Lower leg skin (tissue), 4 donors: ENCODE results near the gene CD2AP. TPM values are rescaled to one million over a fixed set of nuclear protein-coding genes. Genes with fewer than 3 reads are reported as not detected.

Source experiments
- DNase-seq, 2 donors: peaks; one replicate each; pipeline ENCODE4 v3.0.0-alpha.2; 2019; ENCODE audit warnings: low spot score in 2 of 2
- H3K4me3 ChIP-seq: fragments of 200-600 bp; sonication (generic); 2 replicates; pipeline ENCODE4 v1.5.1; 2017; ENCODE audit warnings: mild to moderate bottlenecking, low read depth; ENCODE audit not compliant: poor library complexity, severe bottlenecking
- POLR2A ChIP-seq, 2 donors: fragments of 450-650 bp; IDR thresholded peaks; one replicate each; pipeline ENCODE4 v1.6.1; 2016 to 2017; ENCODE audit warnings: antibody characterized with exemption in 2 of 2, mild to moderate bottlenecking in 1 of 2, moderate library complexity in 1 of 2
- WGBS, 2 donors: methylation state at CpG; one replicate each; pipeline ENCODE4 v1.1.5; 2018; 5-methylcytosine and 5-hydroxymethylcytosine counted together
- intact Hi-C: fragments of 100-400 bp; cut with DNase I; formaldehyde crosslinking; loops from one replicate; pipeline ENCODE4 v1.15.0; 2023; ENCODE audit warnings: low total_unique reads
- total RNA-seq, 4 donors: library from RNA; depleted of rRNA; stranded (reverse); fragments of >200 nt; gene quantifications; one replicate each; pipeline ENCODE4 v1.1.0, GENCODE V29; 2016
- TF ChIP-seq, protein P1 (sequence below), 3 donors: fragments of 450-650 bp; IDR thresholded peaks; one replicate each; pipeline ENCODE4 v1.5.1; 2016; ENCODE audit warnings: antibody characterized with exemption in 3 of 3, mild to moderate bottlenecking in 3 of 3, moderate library complexity in 2 of 3

Gene CD2AP
- total RNA-seq, 4 donors from 2014 or later: 24.0 to 30.2 (median 26.4) TPM

GRCh38 chr6:47629954-47630353 lies 152.4 kb downstream of the CD2AP start:
- 93 to 96% methylated on average over 4 of the region's 4 CpGs for WGBS, 2 donors
- TF ChIP-seq POLR2A (IDR thresholded peaks at IDR 0.05): no peak
- TF ChIP-seq, protein P1, sequence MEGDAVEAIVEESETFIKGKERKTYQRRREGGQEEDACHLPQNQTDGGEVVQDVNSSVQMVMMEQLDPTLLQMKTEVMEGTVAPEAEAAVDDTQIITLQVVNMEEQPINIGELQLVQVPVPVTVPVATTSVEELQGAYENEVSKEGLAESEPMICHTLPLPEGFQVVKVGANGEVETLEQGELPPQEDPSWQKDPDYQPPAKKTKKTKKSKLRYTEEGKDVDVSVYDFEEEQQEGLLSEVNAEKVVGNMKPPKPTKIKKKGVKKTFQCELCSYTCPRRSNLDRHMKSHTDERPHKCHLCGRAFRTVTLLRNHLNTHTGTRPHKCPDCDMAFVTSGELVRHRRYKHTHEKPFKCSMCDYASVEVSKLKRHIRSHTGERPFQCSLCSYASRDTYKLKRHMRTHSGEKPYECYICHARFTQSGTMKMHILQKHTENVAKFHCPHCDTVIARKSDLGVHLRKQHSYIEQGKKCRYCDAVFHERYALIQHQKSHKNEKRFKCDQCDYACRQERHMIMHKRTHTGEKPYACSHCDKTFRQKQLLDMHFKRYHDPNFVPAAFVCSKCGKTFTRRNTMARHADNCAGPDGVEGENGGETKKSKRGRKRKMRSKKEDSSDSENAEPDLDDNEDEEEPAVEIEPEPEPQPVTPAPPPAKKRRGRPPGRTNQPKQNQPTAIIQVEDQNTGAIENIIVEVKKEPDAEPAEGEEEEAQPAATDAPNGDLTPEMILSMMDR (IDR thresholded peaks at IDR 0.05): no peak
- no peak for DNase-seq
- intact Hi-C loops: loop anchor here (5.0 to 10.0 kb wide), 2 partner anchors 102 to 145 kb away; no protein-coding TSS in a partner anchor
- no peak overlapping the region for H3K4me3 ChIP-seq

GRCh38 chr6:47630587-47630986 lies 153.0 kb downstream of the CD2AP start:
- DNase-seq: no peak
- TF ChIP-seq POLR2A (IDR thresholded peaks at IDR 0.05): no peak
- TF ChIP-seq, protein P1 (IDR thresholded peaks at IDR 0.05): no peak
- no peak overlapping the region for H3K4me3 ChIP-seq
- intact Hi-C loops: loop anchor here (5.0 to 10.0 kb wide), 2 partner anchors 102 to 144 kb away; no protein-coding TSS in a partner anchor
- WGBS, 2 donors: 42 to 60% methylated on average over 3 of the region's 3 CpGs

DNA sequence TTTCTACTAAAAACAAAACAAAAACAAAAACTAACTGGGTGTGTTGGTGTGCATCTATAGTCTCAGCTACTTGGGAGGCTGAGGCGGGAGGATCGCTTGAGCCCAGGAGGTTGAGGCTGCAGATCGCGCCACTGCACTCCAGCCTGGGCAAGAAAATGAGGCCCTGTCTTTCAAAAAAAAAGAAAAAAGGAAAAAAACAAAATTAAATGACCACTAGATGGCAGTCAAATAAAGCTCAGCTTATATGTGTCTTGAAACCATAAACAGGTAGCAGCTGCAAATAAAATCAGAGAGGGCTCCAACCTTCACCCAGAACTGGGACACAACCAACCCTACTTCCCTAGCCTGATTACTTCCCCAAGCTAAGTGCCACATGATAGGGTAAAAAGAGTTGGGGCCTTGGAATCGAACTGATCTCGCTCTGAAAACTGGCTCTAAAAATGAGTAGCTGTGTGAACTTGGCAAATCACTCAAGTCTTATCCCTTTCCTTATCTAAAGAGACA lies 153.7 kb downstream of the CD2AP start:
- no peak for DNase-seq
- intact Hi-C loops: loop anchor here (5.0 to 10.0 kb wide), 2 partner anchors 101 to 143 kb away; no protein-coding TSS in a partner anchor
- H3K4me3 ChIP-seq: no peak overlapping the region
- 49 to 56% methylated on average over 6 of the region's 6 CpGs for WGBS, 2 donors
- TF ChIP-seq, protein P1 (IDR thresholded peaks at IDR 0.05): no peak
- TF ChIP-seq POLR2A (IDR thresholded peaks at IDR 0.05): no peak

GRCh38 chr6:47631797-47632196 lies 154.2 kb downstream of the CD2AP start:
- 48 to 51% methylated on average over 3 of the region's 3 CpGs for WGBS, 2 donors
- H3K4me3 ChIP-seq: no peak overlapping the region
- DNase-seq: no peak
- TF ChIP-seq, protein P1 (IDR thresholded peaks at IDR 0.05): no peak
- TF ChIP-seq POLR2A (IDR thresholded peaks at IDR 0.05): no peak
- intact Hi-C loops: loop anchor here (5.0 to 10.0 kb wide), 2 partner anchors 101 to 143 kb away; no protein-coding TSS in a partner anchor

GRCh38 chr6:47633141-47633540 lies 155.6 kb downstream of the CD2AP start:
- DNase-seq: no peak
- 56 to 64% methylated on average over 3 of the region's 3 CpGs for WGBS, 2 donors
- intact Hi-C loops: loop anchor here (5.0 to 10.0 kb wide), 2 partner anchors 99 to 142 kb away; no protein-coding TSS in a partner anchor
- TF ChIP-seq, protein P1 (IDR thresholded peaks at IDR 0.05): no peak
- TF ChIP-seq POLR2A (IDR thresholded peaks at IDR 0.05): no peak
- H3K4me3 ChIP-seq: no peak overlapping the region
